Stimulated activated naive CD8-positive, alpha-beta T cell treated with anti-CD3 and anti-CD28 coated beads, Interleukin-15, amount 100 ng/mL, for 72 hours (primary cell): ENCODE results near the gene CD8A.
A peak's percentile ranks its signal among the peaks of the same experiment; 100 is the strongest.

Experiments
- ATAC-seq: fragments of 150-1000 bp; cut with Tn5 transposase; 2 replicates; pipeline ENCODE4 v1.10.0; 2021; ENCODE audit warnings: mild to moderate bottlenecking, moderate library complexity
- DNase-seq, 2 donors: peaks; one replicate each; pipeline ENCODE4 v3.0.0; 2021 to 2022
- H3K27ac Mint-ChIP-seq, 2 donors: one replicate each; pipeline ENCODE4 v1.8.0; 2022; ENCODE audit warnings: mild to moderate bottlenecking in 2 of 2, mixed read lengths in 2 of 2, moderate library complexity in 2 of 2
- H3K27me3 Mint-ChIP-seq: one replicate; pipeline ENCODE4 v1.8.0; 2022; ENCODE audit warnings: mixed read lengths
- H3K4me1 Mint-ChIP-seq: one replicate; pipeline ENCODE4 v1.8.0; 2022; ENCODE audit warnings: mild to moderate bottlenecking, mixed read lengths
- H3K4me3 Mint-ChIP-seq, 2 donors: one replicate each; pipeline ENCODE4 v1.8.0; 2022; ENCODE audit warnings: mild to moderate bottlenecking in 2 of 2, mixed read lengths in 2 of 2, moderate library complexity in 1 of 2
- H3K9me3 Mint-ChIP-seq, 2 donors: one replicate each; pipeline ENCODE4 v1.8.0; 2022; ENCODE audit warnings: mixed read lengths in 2 of 2

Gene CD8A

GRCh38 chr2:86821842-86822241, 31.1 kb upstream of the CD8A start:
- peaks cover 0 to 5% of the 10 kb centered on the region in 2 donors for H3K9me3 Mint-ChIP-seq
- H3K4me3 Mint-ChIP-seq, result peak overlapping the region; percentile 78 to 80
- peak overlapping the region; percentile 71 to 90 for H3K27ac Mint-ChIP-seq
- DNase-seq, result no peak
- H3K4me1 Mint-ChIP-seq, result peaks cover 94% of the 10 kb centered on the region
- no peak for ATAC-seq
- H3K27me3 Mint-ChIP-seq, result no peaks in the 10 kb centered on the region

- Mint-ChIP-seq H3K9me3 (peaks cover 0 to 5% of the 10 kb centered on the region in 2 donors), H3K27me3 (no peaks in the 10 kb centered on the region)
- peak; percentile 10 for ATAC-seq
These were observed 30.6 kb upstream of the CD8A start for GRCh38 chr2:86821306-86821705.

GRCh38 chr2:86818957-86819356, 28.2 kb upstream of the CD8A start:
- Mint-ChIP-seq H3K4me1 (peaks cover 95% of the 10 kb centered on the region), H3K27ac (peak overlapping the region in 1 of 2 donors; percentile 33)

More at GRCh38 chr2:86821306-86821705, 30.6 kb upstream of the CD8A start:
- peaks cover 94% of the 10 kb centered on the region for H3K4me1 Mint-ChIP-seq
- no peak for DNase-seq
- H3K4me3 Mint-ChIP-seq, result peak overlapping the region; percentile 78 to 80
- H3K27ac Mint-ChIP-seq, result peak overlapping the region; percentile 71 to 89

GRCh38 chr2:86818114-86818801, 27.5 kb upstream of the CD8A start:
- H3K4me1 Mint-ChIP-seq, result peaks cover 95% of the 10 kb centered on the region
- ATAC-seq, result no peak
- H3K27me3 Mint-ChIP-seq, result no peaks in the 10 kb centered on the region
- no peak for DNase-seq
- H3K27ac Mint-ChIP-seq, result peak overlapping the region in 1 of 2 donors; percentile 15
- H3K4me3 Mint-ChIP-seq, result peak overlapping the region; percentile 30 to 37
- peaks cover 0 to 5% of the 10 kb centered on the region in 2 donors for H3K9me3 Mint-ChIP-seq

More at GRCh38 chr2:86818957-86819356, 28.2 kb upstream of the CD8A start:
- Mint-ChIP-seq H3K9me3 (peaks cover 0 to 5% of the 10 kb centered on the region in 2 donors), H3K4me3 (peak overlapping the region; percentile 30 to 37), H3K27me3 (no peaks in the 10 kb centered on the region)
- DNase-seq, result no peak
- ATAC-seq, result no peak

- peaks cover 0 to 5% of the 10 kb centered on the region in 2 donors for H3K9me3 Mint-ChIP-seq
- ATAC-seq (peak; percentile 96), DNase-seq (no peak)
- no peaks in the 10 kb centered on the region for H3K27me3 Mint-ChIP-seq
- peak overlapping the region; percentile 20 to 93 for H3K27ac Mint-ChIP-seq
- H3K4me3 Mint-ChIP-seq, result peak overlapping the region; percentile 73 to 82
- peaks cover 91% of the 10 kb centered on the region for H3K4me1 Mint-ChIP-seq
These were observed 24.9 kb upstream of the CD8A start for GRCh38 chr2:86815611-86816010.

GRCh38 chr2:86809481-86810121, 18.9 kb upstream of the CD8A start:
- peaks cover 0 to 5% of the 10 kb centered on the region in 2 donors for H3K9me3 Mint-ChIP-seq
- H3K4me1 Mint-ChIP-seq, result peaks cover 54% of the 10 kb centered on the region
- peak overlapping the region; percentile 70 to 94 for H3K27ac Mint-ChIP-seq
- peak overlapping the region; percentile 88 to 93 for H3K4me3 Mint-ChIP-seq
- no peak for ATAC-seq
- peak; percentile 60 to 61 for DNase-seq
- H3K27me3 Mint-ChIP-seq, result no peaks in the 10 kb centered on the region

GRCh38 chr2:86808315-86809161, 17.8 kb upstream of the CD8A start:
- peak; percentile 99 for DNase-seq
- Mint-ChIP-seq H3K9me3 (peaks cover 0 to 5% of the 10 kb centered on the region in 2 donors), H3K4me3 (peak overlapping the region; percentile 88 to 93), H3K27me3 (no peaks in the 10 kb centered on the region), H3K4me1 (peaks cover 53% of the 10 kb centered on the region), H3K27ac (peak overlapping the region; percentile 96 to 97)
- ATAC-seq, result peak; percentile 83

- H3K9me3 Mint-ChIP-seq, result peaks cover 0 to 4% of the 10 kb centered on the region in 2 donors
- ATAC-seq, result peak; percentile 74
- H3K27me3 Mint-ChIP-seq, result no peaks in the 10 kb centered on the region
- H3K27ac Mint-ChIP-seq, result peak overlapping the region; percentile 96 to 97
- H3K4me1 Mint-ChIP-seq, result peaks cover 47% of the 10 kb centered on the region
- peak; percentile 86 to 95 for DNase-seq
- peak overlapping the region; percentile 88 to 93 for H3K4me3 Mint-ChIP-seq
These were observed 17.0 kb upstream of the CD8A start for GRCh38 chr2:86807468-86808275.

- peak overlapping the region; percentile 96 to 97 for H3K27ac Mint-ChIP-seq
- ATAC-seq (peak; percentile 0), DNase-seq (no peak)
- H3K27me3 Mint-ChIP-seq, result no peaks in the 10 kb centered on the region
- H3K4me3 Mint-ChIP-seq, result peak overlapping the region; percentile 88 to 93
- no peaks in the 10 kb centered on the region for H3K9me3 Mint-ChIP-seq
- peaks cover 41% of the 10 kb centered on the region for H3K4me1 Mint-ChIP-seq
These were observed 16.4 kb upstream of the CD8A start for GRCh38 chr2:86807133-86807467.

- Mint-ChIP-seq H3K4me3 (peak overlapping the region; percentile 88 to 93), H3K27ac (peak overlapping the region; percentile 72 to 93), H3K27me3 (no peaks in the 10 kb centered on the region), H3K9me3 (no peaks in the 10 kb centered on the region), H3K4me1 (peaks cover 33% of the 10 kb centered on the region)
- no peak for ATAC-seq
- no peak for DNase-seq
These were observed 15.5 kb upstream of the CD8A start for GRCh38 chr2:86806059-86806857.

GRCh38 chr2:86800856-86801567, 10.3 kb upstream of the CD8A start:
- H3K9me3 Mint-ChIP-seq, result peaks cover 14 to 15% of the 10 kb centered on the region in 2 donors
- H3K4me1 Mint-ChIP-seq, result peaks cover 26% of the 10 kb centered on the region
- DNase-seq, result no peak
- no peak for ATAC-seq
- H3K27ac Mint-ChIP-seq, result no peak overlapping the region
- no peak overlapping the region for H3K4me3 Mint-ChIP-seq
- H3K27me3 Mint-ChIP-seq, result no peaks in the 10 kb centered on the region

- peak; percentile 66 for ATAC-seq
- H3K4me1 Mint-ChIP-seq, result peaks cover 44% of the 10 kb centered on the region
- peaks cover 26 to 28% of the 10 kb centered on the region in 2 donors for H3K9me3 Mint-ChIP-seq
- peak overlapping the region; percentile 2 to 28 for H3K27ac Mint-ChIP-seq
- DNase-seq, result peak in 1 of 2 donors; percentile 47
- H3K27me3 Mint-ChIP-seq, result no peaks in the 10 kb centered on the region
- H3K4me3 Mint-ChIP-seq, result peak overlapping the region; percentile 68 to 76
These were observed 4.1 kb upstream of the CD8A start for GRCh38 chr2:86794861-86795260.

GRCh38 chr2:86793752-86794151, 3.0 kb upstream of the CD8A start:
- Mint-ChIP-seq H3K27ac (peak overlapping the region in 1 of 2 donors; percentile 93), H3K27me3 (no peaks in the 10 kb centered on the region), H3K4me3 (peak overlapping the region; percentile 70 to 81), H3K4me1 (peaks cover 47% of the 10 kb centered on the region), H3K9me3 (peaks cover 26 to 28% of the 10 kb centered on the region in 2 donors)
- DNase-seq (peak in 1 of 2 donors; percentile 54), ATAC-seq (no peak)
